ENCODE measurements around the gene PGM2L1.

PGM2L1 gene

DNA sequence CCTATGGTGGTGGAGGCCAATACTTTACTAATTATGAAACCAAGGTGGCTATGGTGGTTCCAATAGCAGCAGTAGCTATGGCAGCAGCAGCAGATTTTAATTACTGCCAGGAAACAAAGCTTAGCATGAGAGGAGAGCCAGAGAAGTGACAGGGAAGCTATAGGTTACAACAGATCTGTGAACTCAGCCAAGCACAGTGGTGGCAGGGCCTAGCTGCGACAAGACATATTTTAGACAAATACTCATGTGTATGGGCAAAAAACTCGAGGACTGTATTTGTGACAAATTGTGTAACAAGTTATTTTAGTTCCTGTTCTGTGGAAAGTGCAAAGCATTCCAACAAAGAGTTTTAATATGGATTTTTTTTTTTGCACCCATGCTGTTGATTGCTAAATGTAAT is 42.6 kb downstream of the PGM2L1 start:
- no peak overlapping the region for H3K9ac ChIP-seq (ENCODE audit: low read length)
- H3K27ac ChIP-seq (ENCODE audit: low read depth, low read length) = no peak overlapping the region
- TF ChIP-seq, protein P1, sequence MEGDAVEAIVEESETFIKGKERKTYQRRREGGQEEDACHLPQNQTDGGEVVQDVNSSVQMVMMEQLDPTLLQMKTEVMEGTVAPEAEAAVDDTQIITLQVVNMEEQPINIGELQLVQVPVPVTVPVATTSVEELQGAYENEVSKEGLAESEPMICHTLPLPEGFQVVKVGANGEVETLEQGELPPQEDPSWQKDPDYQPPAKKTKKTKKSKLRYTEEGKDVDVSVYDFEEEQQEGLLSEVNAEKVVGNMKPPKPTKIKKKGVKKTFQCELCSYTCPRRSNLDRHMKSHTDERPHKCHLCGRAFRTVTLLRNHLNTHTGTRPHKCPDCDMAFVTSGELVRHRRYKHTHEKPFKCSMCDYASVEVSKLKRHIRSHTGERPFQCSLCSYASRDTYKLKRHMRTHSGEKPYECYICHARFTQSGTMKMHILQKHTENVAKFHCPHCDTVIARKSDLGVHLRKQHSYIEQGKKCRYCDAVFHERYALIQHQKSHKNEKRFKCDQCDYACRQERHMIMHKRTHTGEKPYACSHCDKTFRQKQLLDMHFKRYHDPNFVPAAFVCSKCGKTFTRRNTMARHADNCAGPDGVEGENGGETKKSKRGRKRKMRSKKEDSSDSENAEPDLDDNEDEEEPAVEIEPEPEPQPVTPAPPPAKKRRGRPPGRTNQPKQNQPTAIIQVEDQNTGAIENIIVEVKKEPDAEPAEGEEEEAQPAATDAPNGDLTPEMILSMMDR (IDR thresholded peaks at IDR 0.05; ENCODE audit: insufficient read depth, low read length, poor library complexity, severe bottlenecking) = no peak
- TF ChIP-seq EZH2phosphoT487 (conservative IDR thresholded peaks at IDR 0.05; ENCODE audit: low read length) = no peak

DNA sequence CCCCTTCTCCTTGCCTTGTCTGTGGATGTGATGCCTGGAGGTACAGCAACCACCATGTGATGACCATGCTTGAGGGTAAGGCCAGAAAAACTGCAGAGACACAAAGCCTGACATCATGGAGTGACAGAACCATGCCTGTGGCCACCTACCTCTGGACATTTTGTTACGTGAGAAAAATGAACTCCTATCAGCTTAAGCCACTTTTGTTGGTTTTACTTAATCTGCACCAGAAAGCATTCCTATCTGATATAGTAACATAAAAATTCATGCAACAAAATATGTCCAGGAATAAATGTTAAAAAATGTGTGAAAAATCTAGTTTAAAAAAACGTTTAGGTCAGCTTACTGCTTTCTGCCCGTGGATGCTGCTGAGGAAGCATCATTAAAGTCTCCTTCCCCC is 44.2 kb downstream of the PGM2L1 start:
- Histone ChIP-seq H3K9me3 (ENCODE audit: insufficient read depth, low read length) (no peaks in the 10 kb centered on the region), H3K9me2 (replicated peaks; ENCODE audit: insufficient read depth, low read length) (no peaks in the 10 kb centered on the region), H4K20me1 (ENCODE audit: low read depth, low read length) (no peaks in the 10 kb centered on the region), H3K79me2 (ENCODE audit: insufficient read depth, low read length) (no peaks in the 10 kb centered on the region), H3K4me3 (ENCODE audit: insufficient read depth, low read length, poor library complexity, severe bottlenecking) (no peak overlapping the region), H2AFZ (ENCODE audit: low read depth, low read length, severe bottlenecking) (no peak overlapping the region), H3F3A (ENCODE audit: insufficient read depth) (no peaks in the 10 kb centered on the region), H3K27ac (ENCODE audit: low read depth, low read length) (no peak overlapping the region), H3K36me3 (ENCODE audit: low read length) (0 out of 2 replicates have a peak, but pooled peaks cover 2% of the 10 kb centered on the region), H3K9ac (ENCODE audit: low read length) (no peak overlapping the region), H3K27me3 (ENCODE audit: low read length) (no peaks in the 10 kb centered on the region), H3K4me2 (ENCODE audit: low read depth, low read length, poor library complexity, severe bottlenecking) (no peak overlapping the region)
- TF ChIP-seq, protein P1 (IDR thresholded peaks at IDR 0.05; ENCODE audit: insufficient read depth, low read length, poor library complexity, severe bottlenecking) = no peak
- no peak for TF ChIP-seq EZH2phosphoT487 (conservative IDR thresholded peaks at IDR 0.05; ENCODE audit: low read length)

More for the DNA sequence above, 42.6 kb downstream of the PGM2L1 start:
- no peaks in the 10 kb centered on the region for H3K9me2 ChIP-seq (replicated peaks; ENCODE audit: insufficient read depth, low read length)
- H3F3A ChIP-seq (ENCODE audit: insufficient read depth) = no peaks in the 10 kb centered on the region
- H2AFZ ChIP-seq (ENCODE audit: low read depth, low read length, severe bottlenecking) = no peak overlapping the region
- no peaks in the 10 kb centered on the region for H3K36me3 ChIP-seq (ENCODE audit: low read length)
- no peaks in the 10 kb centered on the region for H3K79me2 ChIP-seq (ENCODE audit: insufficient read depth, low read length)
- no peaks in the 10 kb centered on the region for H3K9me3 ChIP-seq (ENCODE audit: insufficient read depth, low read length)
- H3K4me3 ChIP-seq (ENCODE audit: insufficient read depth, low read length, poor library complexity, severe bottlenecking) = no peak overlapping the region
- H4K20me1 ChIP-seq (ENCODE audit: low read depth, low read length) = no peaks in the 10 kb centered on the region
- H3K4me2 ChIP-seq (ENCODE audit: low read depth, low read length, poor library complexity, severe bottlenecking) = no peak overlapping the region
- no peaks in the 10 kb centered on the region for H3K27me3 ChIP-seq (ENCODE audit: low read length)

DNA sequence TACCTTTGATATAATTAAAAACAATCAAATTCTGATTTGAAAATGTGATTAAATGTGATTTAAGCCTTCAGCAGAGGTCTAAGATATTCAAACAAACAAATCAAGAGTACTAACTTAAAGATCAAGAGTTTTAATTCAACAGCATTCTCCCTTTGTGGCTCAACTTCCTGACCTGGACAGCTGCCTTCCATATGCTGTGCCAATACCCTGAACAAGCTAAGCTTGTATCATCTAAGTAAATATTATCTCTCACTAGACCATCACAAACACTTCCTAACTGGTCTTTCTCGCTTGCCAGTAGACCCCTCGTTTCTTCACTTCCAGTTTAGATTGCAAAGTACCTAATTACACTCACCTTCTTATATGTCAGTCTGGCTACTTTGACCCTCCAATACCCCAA is 50.9 kb downstream of the PGM2L1 start:
- Histone ChIP-seq H3F3A (ENCODE audit: insufficient read depth) (no peaks in the 10 kb centered on the region), H3K27ac (ENCODE audit: low read depth, low read length) (no peak overlapping the region), H3K79me2 (ENCODE audit: insufficient read depth, low read length) (no peaks in the 10 kb centered on the region), H3K27me3 (ENCODE audit: low read length) (no peaks in the 10 kb centered on the region), H3K4me2 (ENCODE audit: low read depth, low read length, poor library complexity, severe bottlenecking) (no peak overlapping the region), H3K9me3 (ENCODE audit: insufficient read depth, low read length) (no peaks in the 10 kb centered on the region), H3K36me3 (ENCODE audit: low read length) (0 out of 2 replicates have a peak, but pooled peaks cover 2% of the 10 kb centered on the region), H4K20me1 (ENCODE audit: low read depth, low read length) (no peaks in the 10 kb centered on the region), H3K4me3 (ENCODE audit: insufficient read depth, low read length, poor library complexity, severe bottlenecking) (no peak overlapping the region), H2AFZ (ENCODE audit: low read depth, low read length, severe bottlenecking) (no peak overlapping the region), H3K9ac (ENCODE audit: low read length) (no peak overlapping the region), H3K9me2 (replicated peaks; ENCODE audit: insufficient read depth, low read length) (no peaks in the 10 kb centered on the region)
- TF ChIP-seq, protein P1 (IDR thresholded peaks at IDR 0.05; ENCODE audit: insufficient read depth, low read length, poor library complexity, severe bottlenecking) = no peak
- no peak for TF ChIP-seq EZH2phosphoT487 (conservative IDR thresholded peaks at IDR 0.05; ENCODE audit: low read length)
